HL-60/S4 (cell line): Measurements from ENCODE around the gene PTPN9.
"Not testable (repeated sequence)": the region's sequence is repeated elsewhere in the genome, so short reads cannot be mapped to it uniquely, and the experiment has no call there.

Experiments used
- in situ Hi-C: fragments of 300-500 bp; cut with MboI; formaldehyde crosslinking; loops from 2 replicates; pipeline ENCODE4 v1.14.3; 2022; ENCODE audit warnings: low sequenced_read_pairs

The PTPN9 gene

GRCh38 chr15:75454471-75455378 is 124.4 kb downstream of the PTPN9 start:
- in situ Hi-C loops: no loop called here

DNA sequence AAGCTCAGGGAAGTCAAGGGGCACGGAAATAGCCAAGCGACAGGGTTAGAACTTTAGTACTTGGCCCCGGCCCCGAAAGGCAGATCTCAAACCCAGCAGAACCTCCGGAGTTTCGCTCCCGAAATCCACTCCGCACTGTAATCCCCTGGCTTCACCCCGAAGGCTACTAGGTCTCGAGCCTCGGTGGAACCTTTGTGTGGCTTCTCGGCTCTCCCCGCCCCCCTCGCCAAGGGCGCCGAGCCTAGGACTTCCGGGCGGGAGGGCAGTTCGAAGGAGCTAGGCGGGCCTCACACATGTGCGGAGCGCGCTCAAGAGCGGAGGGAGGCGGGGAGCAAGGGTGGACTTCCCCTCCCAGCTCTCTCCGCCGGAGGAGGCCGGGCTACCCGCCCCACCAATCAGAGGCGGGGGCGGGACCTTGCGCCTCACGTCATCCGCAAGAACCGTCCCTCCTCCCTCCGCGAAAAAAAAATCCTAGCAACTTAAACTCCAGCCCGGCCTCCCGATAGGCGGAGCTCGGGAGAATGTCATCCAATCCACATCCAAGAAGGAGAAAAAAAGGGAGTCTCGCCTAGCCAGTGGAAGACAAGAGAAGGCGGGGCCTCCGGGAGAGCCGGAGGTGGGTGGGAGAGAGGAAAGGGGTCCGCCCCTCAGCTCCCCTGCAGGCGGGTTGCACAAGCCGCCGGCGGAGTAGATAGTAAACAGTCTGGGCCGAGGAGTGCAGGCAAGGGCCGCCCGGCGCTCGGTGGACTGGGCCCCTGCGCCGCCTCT is 125.2 kb downstream of the PTPN9 start:
- in situ Hi-C loops: no loop called here

DNA sequence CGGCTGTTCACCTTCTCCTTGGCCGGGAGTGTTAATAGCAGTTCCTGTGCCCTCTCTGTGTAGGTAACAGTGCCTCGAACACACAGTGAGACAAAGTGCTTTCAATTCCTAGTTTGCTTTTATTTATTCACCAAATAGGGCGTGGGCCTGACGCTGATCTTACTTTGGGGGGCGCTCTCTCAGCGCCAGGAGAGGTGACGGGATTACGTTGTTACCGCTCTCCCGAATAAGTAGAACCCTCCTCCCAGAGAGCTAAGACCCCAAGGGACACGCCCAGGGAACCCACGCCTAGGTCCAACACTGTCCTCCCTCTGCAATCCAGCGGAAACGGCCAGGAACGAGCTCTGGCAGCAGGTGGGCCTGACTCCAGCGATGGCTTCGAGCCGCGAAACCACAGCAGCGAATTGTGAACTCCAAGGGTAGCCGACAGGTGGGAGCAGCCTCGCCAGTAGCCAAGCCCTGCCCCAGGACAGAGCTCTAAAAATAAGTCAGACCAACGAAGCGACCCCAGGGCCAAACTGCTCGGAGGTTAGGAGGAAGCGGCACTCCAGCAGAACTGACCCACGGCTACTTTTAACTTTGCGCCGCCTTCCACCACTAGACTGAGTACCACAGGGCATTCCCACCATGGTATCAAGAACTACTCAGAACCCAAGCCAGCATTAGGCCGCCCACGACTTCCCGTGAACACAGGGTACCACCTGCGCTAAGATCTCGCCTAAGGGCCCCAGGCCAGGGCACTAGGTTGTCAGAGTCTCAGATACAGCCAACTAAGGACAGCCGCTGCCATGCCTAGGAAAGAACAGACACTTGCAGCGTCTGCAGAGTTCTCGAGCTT is 126.0 kb downstream of the PTPN9 start:
- in situ Hi-C loops: no loop called here

DNA sequence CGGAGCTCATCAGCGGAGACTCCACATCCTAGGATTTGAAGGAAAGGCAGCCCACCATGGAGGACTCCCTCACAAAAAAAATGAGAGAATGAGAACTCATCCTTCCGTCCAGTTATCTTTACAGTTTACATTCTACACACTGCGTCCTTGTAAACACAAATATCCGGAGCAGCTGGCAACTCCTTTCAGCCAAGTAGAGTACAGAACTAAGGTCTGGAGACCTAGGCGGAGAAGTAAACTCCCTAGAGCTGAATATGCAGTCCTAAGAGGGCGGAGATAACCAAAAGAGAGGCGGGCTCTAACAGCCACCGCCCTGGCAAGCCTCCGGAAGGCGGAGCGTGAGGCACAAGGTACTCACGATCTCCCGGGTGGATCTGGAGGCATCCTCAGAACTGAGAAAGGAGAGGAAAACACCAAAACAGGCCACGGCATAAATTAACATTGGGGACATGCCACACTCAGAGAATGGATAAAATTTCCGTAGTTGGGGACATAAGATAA is 126.7 kb downstream of the PTPN9 start:
- in situ Hi-C loops: no loop called here

DNA sequence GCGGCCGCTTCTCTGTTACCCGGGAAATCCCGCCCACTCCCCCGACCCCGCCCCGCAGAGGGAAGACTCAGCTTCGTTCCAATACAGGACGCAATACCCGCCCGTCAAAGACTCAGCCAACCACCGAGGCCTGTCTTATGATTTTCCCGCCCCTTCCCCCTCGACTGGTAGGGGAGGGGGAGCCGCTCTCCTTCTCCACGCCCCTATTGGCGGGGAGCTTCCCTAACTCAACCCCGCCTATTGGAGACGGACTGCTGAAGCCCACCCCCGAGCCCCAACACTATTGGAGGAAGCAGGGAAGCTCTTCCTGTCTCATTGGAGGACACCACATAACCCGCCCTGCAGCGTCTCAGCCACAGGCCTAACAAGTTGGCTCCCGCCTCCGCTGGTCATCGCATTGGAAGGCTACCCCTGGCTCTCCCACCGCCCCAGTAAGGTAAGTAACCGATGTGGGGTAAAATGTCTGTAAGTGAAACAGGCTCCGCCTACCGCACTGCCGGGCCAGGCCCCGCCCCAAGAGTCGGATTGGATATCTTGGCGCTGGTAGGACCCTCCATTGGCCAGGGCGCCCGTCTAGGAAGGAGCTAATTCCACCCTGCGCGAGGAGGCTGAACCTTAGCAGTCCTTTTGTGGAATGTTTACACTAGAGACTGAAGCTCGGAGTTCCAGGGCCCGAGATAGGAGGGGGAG is 127.3 kb downstream of the PTPN9 start, which contains the start of gene SIN3A:
Gene SIN3A (minus strand): TSS at position 17 of the 690 bp plus-strand sequence. CDS start 21,315 bp downstream, outside the sequence.
- in situ Hi-C loops: no loop called here

DNA sequence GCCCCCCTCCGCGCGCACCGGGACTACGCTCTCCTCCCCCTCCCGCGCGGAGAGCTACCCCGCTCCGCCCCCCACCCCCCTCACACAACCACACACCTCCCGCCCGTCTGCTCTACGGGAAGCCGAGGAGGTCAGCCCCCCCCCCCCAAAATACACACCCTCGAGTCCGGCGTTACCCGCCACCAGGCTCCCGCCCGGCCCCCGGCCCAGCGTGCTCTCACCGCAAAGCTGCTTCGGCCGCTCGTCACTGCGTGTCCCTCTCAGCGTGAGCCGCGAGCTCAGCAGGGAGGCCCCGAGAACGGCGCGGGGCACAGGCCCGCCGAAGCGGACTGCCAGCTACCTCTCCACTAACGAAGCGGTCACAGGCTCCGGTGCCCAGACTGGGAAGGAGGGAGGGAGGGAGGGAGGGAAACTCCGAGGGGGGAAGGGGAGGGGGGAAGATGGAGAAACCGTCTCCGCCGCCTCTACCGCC is 127.9 kb downstream of the PTPN9 start:
- in situ Hi-C loops: no loop called here

GRCh38 chr15:75450307-75451201 is 128.6 kb downstream of the PTPN9 start:
- in situ Hi-C loops: no loop called here

DNA sequence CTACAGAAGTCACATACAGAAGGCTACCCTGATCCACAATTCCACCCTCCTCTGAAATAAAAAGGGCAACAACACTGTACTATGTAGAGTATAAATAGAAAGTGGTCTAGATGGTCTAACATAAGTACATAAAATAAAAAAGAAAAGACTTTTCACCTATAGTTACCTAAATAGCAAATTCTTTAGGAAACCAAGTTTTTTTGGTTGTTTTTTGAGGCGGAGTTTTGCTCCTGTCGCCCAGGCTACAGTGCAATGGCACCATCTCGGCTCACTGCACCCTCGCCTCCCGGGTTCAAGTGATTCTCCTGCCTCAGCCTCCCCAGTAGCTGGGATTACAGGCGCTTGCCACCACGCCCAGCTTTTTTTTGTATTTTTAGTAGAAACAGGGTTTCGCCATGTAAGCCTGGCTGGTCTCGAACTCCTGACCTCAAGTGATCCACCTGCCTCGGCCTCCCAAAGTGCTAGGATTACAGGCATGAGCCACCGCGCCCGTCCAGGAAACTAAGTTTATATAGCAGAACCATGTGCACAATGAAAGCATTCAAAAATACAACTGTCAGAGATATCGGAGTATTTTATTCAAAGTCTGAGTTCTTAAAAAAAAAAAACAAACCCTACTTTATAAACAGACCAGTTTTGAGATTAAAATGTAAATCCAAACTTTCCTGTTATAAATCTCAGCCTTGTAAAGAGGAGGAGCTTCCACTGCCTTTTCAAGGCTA is 129.4 kb downstream of the PTPN9 start:
- in situ Hi-C loops: no loop called here

GRCh38 chr15:75448171-75448570 is 130.9 kb downstream of the PTPN9 start:
- in situ Hi-C loops: not testable (repeated sequence)

GRCh38 chr15:75446151-75446550 is 133.0 kb downstream of the PTPN9 start:
- in situ Hi-C loops: no loop called here

- in situ Hi-C loops: not testable (repeated sequence)
Observed at GRCh38 chr15:75445324-75445723, 133.8 kb downstream of the PTPN9 start.

- in situ Hi-C loops: not testable (repeated sequence)
Observed at GRCh38 chr15:75443972-75444453, 135.1 kb downstream of the PTPN9 start.

DNA sequence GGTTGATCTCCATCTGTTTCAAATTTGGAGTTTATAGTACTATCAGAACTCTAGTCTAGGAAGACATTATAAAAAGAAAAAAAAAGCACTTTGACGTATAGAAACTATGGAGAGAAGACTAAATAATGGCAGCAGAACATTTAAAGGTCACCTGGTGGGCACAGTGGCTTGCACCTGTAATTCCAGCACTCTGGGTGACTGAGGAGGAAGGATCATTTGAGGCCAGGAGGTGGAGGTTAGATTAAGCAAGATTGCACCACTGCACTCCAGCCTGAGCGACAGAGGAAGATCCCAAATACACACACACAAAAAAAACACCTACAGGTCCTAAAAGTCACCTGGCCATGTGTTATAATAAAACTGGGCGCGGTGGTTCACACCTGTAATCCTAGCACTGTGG is 141.4 kb downstream of the PTPN9 start:
- in situ Hi-C loops: no loop called here

GRCh38 chr15:75436881-75437280 is 142.2 kb downstream of the PTPN9 start:
- in situ Hi-C loops: no loop called here

DNA sequence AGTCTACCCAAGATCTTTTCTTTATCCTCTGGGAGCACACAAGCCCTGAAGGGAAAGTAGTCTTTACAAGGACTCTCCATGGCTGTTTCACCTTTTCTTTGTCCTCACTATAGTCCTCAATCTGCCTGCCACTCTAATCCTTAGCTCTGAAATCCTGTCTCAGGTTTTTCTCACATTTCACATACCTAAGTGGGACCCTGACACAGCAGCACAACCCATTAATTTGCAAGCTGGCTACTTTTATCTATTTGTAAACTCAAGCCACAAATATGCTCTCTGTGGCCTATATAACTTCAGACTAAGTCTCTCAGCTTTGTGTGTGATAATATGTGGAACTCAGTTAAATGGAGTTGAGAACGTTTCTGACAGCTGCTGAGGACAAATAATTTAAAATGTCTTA is 147.4 kb downstream of the PTPN9 start:
- in situ Hi-C loops: no loop called here

DNA sequence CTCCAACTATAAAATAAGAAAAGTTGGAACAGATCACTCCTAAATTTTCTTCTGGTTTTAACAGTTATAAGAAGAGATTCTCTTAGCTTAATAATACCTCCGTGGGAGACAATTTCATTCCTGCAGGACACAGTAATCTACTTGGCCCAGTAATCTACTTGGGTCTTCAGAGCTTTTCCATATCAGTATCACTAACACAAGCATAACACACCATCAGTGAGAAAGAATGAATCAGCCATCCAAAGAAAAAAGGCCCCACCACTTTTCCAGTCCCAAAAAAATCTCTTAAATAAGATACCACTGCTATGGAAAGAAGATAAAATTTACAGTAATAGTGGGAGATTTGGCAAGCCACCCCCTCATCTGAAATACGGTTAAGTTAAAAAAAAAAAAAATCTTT is 147.8 kb downstream of the PTPN9 start:
- in situ Hi-C loops: no loop called here

GRCh38 chr15:75430259-75430658 is 148.9 kb downstream of the PTPN9 start:
- in situ Hi-C loops: no loop called here

GRCh38 chr15:75428152-75428551 is 151.0 kb downstream of the PTPN9 start:
- in situ Hi-C loops: no loop called here
